Neural cell (in vitro differentiated cells): ENCODE measurements around the gene APOC3. TPM values are rescaled to one million over a fixed set of nuclear protein-coding genes. Genes with fewer than 3 reads are reported as not detected.

Experiments used
- H2AFZ ChIP-seq: fragments of 200-600, 300-800 bp; sonication (generic), shearing (Covaris generic); 2 replicates; pipeline ENCODE4 v1.6.0; 2014; ENCODE audit warnings: low read depth, mild to moderate bottlenecking, antibody characterized with exemption, low read length, moderate library complexity
- H3F3A ChIP-seq: fragments of 200-600 bp; shearing (Covaris generic); 2 replicates; pipeline ENCODE4 v1.6.1; 2016; ENCODE audit warnings: mild to moderate bottlenecking, moderate library complexity, mixed read lengths, antibody characterized with exemption, low read length; ENCODE audit not compliant: insufficient read depth, poor library complexity, severe bottlenecking
- H3K27ac ChIP-seq: fragments of 200-600, 300-800 bp; sonication (generic), shearing (Covaris generic); 2 replicates; pipeline ENCODE4 v1.5.1; 2014; ENCODE audit warnings: mild to moderate bottlenecking, low read length, moderate library complexity
- H3K27me3 ChIP-seq: fragments of 300-800, 200-600 bp; sonication (generic), shearing (Covaris generic); 2 replicates; pipeline ENCODE4 v1.6.0; 2014; ENCODE audit warnings: mild to moderate bottlenecking, low read depth, low read length, moderate library complexity; ENCODE audit not compliant: insufficient read depth
- H3K36me3 ChIP-seq: fragments of 300-800, 200-600 bp; sonication (generic), shearing (Covaris generic); 2 replicates; pipeline ENCODE4 v1.5.1; 2014; ENCODE audit warnings: mild to moderate bottlenecking, antibody characterized with exemption, low read length, moderate library complexity; ENCODE audit not compliant: insufficient read depth
- H3K4me2 ChIP-seq: fragments of 300-800, 200-600 bp; sonication (generic), shearing (Covaris generic); 2 replicates; pipeline ENCODE4 v1.6.0; 2014; ENCODE audit warnings: mild to moderate bottlenecking, low read length
- H3K4me3 ChIP-seq: fragments of 300-800, 200-600 bp; sonication (generic), shearing (Covaris generic); 2 replicates; pipeline ENCODE4 v1.5.1; 2014; ENCODE audit warnings: mild to moderate bottlenecking, low read length, moderate library complexity
- H3K79me2 ChIP-seq: fragments of 200-600 bp; shearing (Covaris generic); replicated peaks from 2 replicates; pipeline ENCODE4 v1.6.0; 2014; ENCODE audit warnings: mild to moderate bottlenecking, low read length, moderate library complexity; ENCODE audit not compliant: insufficient read depth
- H3K9ac ChIP-seq: fragments of 300-800, 200-600 bp; sonication (generic), shearing (Covaris generic); 2 replicates; pipeline ENCODE4 v1.6.1; 2016; ENCODE audit warnings: mild to moderate bottlenecking, low read length, mixed read lengths
- H3K9me2 ChIP-seq: fragments of 200-600 bp; shearing (Covaris generic); 2 replicates; pipeline ENCODE4 v1.6.1; 2016; ENCODE audit warnings: mild to moderate bottlenecking, low read length, mixed read lengths; ENCODE audit not compliant: insufficient read depth
- H3K9me3 ChIP-seq: fragments of 200-600, 300-800 bp; sonication (generic), shearing (Covaris generic); 2 replicates; pipeline ENCODE4 v1.6.1; 2016; ENCODE audit warnings: mild to moderate bottlenecking, mixed run types, low read length, moderate library complexity, mixed read lengths
- H4K20me1 ChIP-seq: fragments of 200-600 bp; shearing (Covaris generic); 2 replicates; pipeline ENCODE4 v1.6.1; 2016; ENCODE audit warnings: mild to moderate bottlenecking, mixed run types; ENCODE audit not compliant: insufficient read depth
- EP300 ChIP-seq: fragments of 450-650 bp; conservative IDR thresholded peaks from 2 replicates; pipeline ENCODE4 v1.6.1; 2014; ENCODE audit warnings: antibody characterized with exemption, mild to moderate bottlenecking, moderate library complexity; ENCODE audit not compliant: poor library complexity, severe bottlenecking
- EZH2 ChIP-seq: fragments of 200-600, 300-800 bp; shearing (Covaris generic), sonication (generic); IDR thresholded peaks from 2 replicates; pipeline ENCODE4 v1.6.1; 2014; ENCODE audit warnings: antibody characterized with exemption, low read length, borderline replicate concordance, mild to moderate bottlenecking; ENCODE audit not compliant: insufficient read depth, poor library complexity, severe bottlenecking
- MXI1 ChIP-seq: fragments of 450-650 bp; conservative IDR thresholded peaks from 2 replicates; pipeline ENCODE4 v1.6.1; 2014; ENCODE audit warnings: antibody characterized with exemption, mild to moderate bottlenecking; ENCODE audit not compliant: poor library complexity, severe bottlenecking
- POLR2AphosphoS5 ChIP-seq: IDR thresholded peaks from 2 replicates; pipeline ENCODE4 v1.6.1; 2012
- RAD21 ChIP-seq: fragments of 450-650 bp; conservative IDR thresholded peaks from 2 replicates; pipeline ENCODE4 v1.6.1; 2014; ENCODE audit warnings: antibody characterized with exemption, mild to moderate bottlenecking, moderate library complexity
- SMC3 ChIP-seq: fragments of 450-650 bp; conservative IDR thresholded peaks from 2 replicates; pipeline ENCODE4 v1.6.1; 2014; ENCODE audit warnings: antibody characterized with exemption, mild to moderate bottlenecking, moderate library complexity; ENCODE audit not compliant: poor library complexity
- TAF1 ChIP-seq: IDR thresholded peaks from 2 replicates; pipeline ENCODE4 v1.6.1; 2012; ENCODE audit warnings: low read depth
- polyA plus RNA-seq: library from polyadenylated mRNA; depleted of rRNA; stranded (reverse); fragments of >200 nt; gene quantifications from 2 replicates; pipeline ENCODE4 v1.2.3, GENCODE V29; 2014
- TF ChIP-seq, protein P1 (sequence below): IDR thresholded peaks from 2 replicates; pipeline ENCODE4 v1.6.1; 2012; ENCODE audit warnings: borderline replicate concordance
- TF ChIP-seq, protein P2 (sequence below): fragments of 450-650 bp; IDR thresholded peaks from 2 replicates; pipeline ENCODE4 v1.5.1; 2014; ENCODE audit warnings: antibody characterized with exemption, mild to moderate bottlenecking, moderate library complexity; ENCODE audit not compliant: poor library complexity, severe bottlenecking

APOC3 gene
- polyA plus RNA-seq, 1 donor from 2014 or later = not detected

DNA sequence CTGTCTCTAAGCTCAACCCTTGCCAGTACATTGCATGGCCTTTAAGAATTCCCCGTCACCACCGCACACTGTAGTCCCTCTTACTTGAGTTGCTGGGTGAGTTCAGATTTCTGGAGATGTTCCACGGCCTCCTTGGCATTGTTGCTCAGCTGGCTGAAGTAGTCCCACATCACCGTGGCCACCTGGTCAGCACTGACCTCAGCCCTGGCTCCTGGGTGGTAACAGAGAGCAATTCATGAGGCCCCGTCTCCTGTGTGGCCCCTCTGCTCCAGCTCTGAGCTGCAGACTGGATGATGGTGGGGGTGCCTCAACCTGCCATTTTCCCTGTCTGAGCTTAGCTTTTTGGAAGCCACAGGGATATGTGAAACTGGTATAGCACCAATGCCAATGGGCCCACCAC, 7.1 kb upstream of the APOC3 start:
- no peak overlapping the region for H3K9ac ChIP-seq
- no peaks in the 10 kb centered on the region for H3K36me3 ChIP-seq
- no peak for TF ChIP-seq EZH2
- no peak for TF ChIP-seq TAF1
- TF ChIP-seq, protein P1, sequence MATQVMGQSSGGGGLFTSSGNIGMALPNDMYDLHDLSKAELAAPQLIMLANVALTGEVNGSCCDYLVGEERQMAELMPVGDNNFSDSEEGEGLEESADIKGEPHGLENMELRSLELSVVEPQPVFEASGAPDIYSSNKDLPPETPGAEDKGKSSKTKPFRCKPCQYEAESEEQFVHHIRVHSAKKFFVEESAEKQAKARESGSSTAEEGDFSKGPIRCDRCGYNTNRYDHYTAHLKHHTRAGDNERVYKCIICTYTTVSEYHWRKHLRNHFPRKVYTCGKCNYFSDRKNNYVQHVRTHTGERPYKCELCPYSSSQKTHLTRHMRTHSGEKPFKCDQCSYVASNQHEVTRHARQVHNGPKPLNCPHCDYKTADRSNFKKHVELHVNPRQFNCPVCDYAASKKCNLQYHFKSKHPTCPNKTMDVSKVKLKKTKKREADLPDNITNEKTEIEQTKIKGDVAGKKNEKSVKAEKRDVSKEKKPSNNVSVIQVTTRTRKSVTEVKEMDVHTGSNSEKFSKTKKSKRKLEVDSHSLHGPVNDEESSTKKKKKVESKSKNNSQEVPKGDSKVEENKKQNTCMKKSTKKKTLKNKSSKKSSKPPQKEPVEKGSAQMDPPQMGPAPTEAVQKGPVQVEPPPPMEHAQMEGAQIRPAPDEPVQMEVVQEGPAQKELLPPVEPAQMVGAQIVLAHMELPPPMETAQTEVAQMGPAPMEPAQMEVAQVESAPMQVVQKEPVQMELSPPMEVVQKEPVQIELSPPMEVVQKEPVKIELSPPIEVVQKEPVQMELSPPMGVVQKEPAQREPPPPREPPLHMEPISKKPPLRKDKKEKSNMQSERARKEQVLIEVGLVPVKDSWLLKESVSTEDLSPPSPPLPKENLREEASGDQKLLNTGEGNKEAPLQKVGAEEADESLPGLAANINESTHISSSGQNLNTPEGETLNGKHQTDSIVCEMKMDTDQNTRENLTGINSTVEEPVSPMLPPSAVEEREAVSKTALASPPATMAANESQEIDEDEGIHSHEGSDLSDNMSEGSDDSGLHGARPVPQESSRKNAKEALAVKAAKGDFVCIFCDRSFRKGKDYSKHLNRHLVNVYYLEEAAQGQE = no peak
- no peak for TF ChIP-seq EP300
- TF ChIP-seq RAD21 = no peak
- TF ChIP-seq MXI1 = no peak
- TF ChIP-seq, protein P2, sequence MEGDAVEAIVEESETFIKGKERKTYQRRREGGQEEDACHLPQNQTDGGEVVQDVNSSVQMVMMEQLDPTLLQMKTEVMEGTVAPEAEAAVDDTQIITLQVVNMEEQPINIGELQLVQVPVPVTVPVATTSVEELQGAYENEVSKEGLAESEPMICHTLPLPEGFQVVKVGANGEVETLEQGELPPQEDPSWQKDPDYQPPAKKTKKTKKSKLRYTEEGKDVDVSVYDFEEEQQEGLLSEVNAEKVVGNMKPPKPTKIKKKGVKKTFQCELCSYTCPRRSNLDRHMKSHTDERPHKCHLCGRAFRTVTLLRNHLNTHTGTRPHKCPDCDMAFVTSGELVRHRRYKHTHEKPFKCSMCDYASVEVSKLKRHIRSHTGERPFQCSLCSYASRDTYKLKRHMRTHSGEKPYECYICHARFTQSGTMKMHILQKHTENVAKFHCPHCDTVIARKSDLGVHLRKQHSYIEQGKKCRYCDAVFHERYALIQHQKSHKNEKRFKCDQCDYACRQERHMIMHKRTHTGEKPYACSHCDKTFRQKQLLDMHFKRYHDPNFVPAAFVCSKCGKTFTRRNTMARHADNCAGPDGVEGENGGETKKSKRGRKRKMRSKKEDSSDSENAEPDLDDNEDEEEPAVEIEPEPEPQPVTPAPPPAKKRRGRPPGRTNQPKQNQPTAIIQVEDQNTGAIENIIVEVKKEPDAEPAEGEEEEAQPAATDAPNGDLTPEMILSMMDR = no peak
- TF ChIP-seq POLR2AphosphoS5 = no peak
- TF ChIP-seq SMC3 = no peak
- no peaks in the 10 kb centered on the region for H3F3A ChIP-seq
- no peaks in the 10 kb centered on the region for H3K79me2 ChIP-seq
- no peaks in the 10 kb centered on the region for H3K9me2 ChIP-seq
- no peak overlapping the region for H3K27ac ChIP-seq
- no peaks in the 10 kb centered on the region for H3K27me3 ChIP-seq
- H3K4me2 ChIP-seq = no peak overlapping the region
- H3K4me3 ChIP-seq = no peak overlapping the region
- H3K9me3 ChIP-seq = no peaks in the 10 kb centered on the region
- H4K20me1 ChIP-seq = no peaks in the 10 kb centered on the region
- H2AFZ ChIP-seq = no peak overlapping the region

DNA sequence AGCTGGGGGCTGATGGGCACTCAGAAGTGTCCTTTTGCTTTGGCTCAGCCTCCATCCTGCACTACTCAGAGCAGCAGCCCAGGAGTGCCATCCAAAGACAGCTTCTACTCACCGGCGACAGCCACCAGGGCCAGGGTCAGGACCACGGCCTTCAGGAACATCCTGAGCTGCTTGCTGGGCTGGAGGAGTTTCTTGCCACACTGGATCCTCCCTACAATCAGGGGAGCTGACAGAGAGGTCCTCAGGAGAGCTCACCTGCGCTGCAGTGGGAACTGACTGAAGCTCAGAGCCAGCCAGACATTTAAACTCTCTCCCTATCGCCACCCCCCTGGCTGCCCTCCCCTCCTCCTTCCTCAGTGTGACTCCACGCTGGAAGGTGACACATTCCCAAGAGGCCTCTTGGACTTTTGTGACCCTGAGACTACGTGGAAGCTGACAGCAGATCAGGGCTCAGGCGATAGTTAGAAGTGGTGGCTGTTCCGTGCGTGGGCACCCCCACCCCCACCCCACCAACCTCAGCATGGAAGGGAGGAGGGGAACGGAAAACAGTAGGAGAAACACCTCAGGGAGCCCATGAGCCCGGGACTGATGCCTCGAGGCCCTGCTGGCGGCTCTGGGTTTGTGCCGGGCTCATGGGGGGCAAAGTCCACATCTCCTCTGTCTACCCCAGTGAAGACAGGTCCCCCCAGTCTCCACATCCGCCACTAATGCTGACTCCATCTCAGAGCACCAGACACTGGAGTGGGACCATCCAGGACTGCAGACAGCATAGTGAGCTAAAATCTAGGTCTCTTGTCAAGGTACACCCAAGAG, 6.5 kb upstream of the APOC3 start, which contains the start of gene APOA4:
TSS of gene APOA4 (minus strand) at position 274 of the 813 bp plus-strand sequence. CDS start at position 161, 113 bp downstream.
- Histone ChIP-seq H4K20me1 (no peaks in the 10 kb centered on the region), H2AFZ (no peak within 1 kb of the TSS), H3K27ac (no peak within 1 kb of the TSS), H3K4me3 (no peak within 1 kb of the TSS), H3K27me3 (no peaks in the 10 kb centered on the region), H3F3A (no peaks in the 10 kb centered on the region), H3K4me2 (no peak within 1 kb of the TSS), H3K79me2 (no peaks in the 10 kb centered on the region), H3K9me3 (no peaks in the 10 kb centered on the region), H3K9me2 (no peaks in the 10 kb centered on the region), H3K36me3 (no peaks in the 10 kb centered on the region), H3K9ac (no peak within 1 kb of the TSS)
- TF ChIP-seq RAD21 (no peak), TAF1 (no peak), EP300 (no peak), SMC3 (no peak), MXI1 (no peak), EZH2 (no peak), POLR2AphosphoS5 (no peak)
- TF ChIP-seq, protein P2 = no peak
- TF ChIP-seq, protein P1 = no peak
